GM12878 (cell line): ENCODE data around the gene TTC9C. TPM values are rescaled to one million over a fixed set of nuclear protein-coding genes. Genes with fewer than 3 reads are reported as not detected.
A peak's percentile ranks its signal among the peaks of the same experiment; 100 is the strongest.

Source experiments
- ATAC-seq: fragments of 200-7000 bp; cut with Tn5 transposase; 3 replicates; pipeline ENCODE4 v1.9.1; 2020; ENCODE audit warnings: mild to moderate bottlenecking, moderate library complexity
- BruUV-seq: library from RNA; stranded (reverse); fragments of 400-500 nt; replicated peaks from 2 replicates; lab custom pipeline; 2021; lab: Mats Ljungman, UMichigan
- CTCF ChIA-PET: fragments of 300-600 bp; sonication (Branson Sonifier 250); formaldehyde crosslinking; extraction: SDS; loops from one replicate; lab custom pipeline; 2021; ENCODE audit warnings: inconsistent platforms; lab: Yijun Ruan, JAX
- POLR2A ChIA-PET: fragments of 350-600 bp; formaldehyde crosslinking; extraction: SDS; loops from one replicate; lab custom pipeline; 2021; ENCODE audit warnings: inconsistent platforms; lab: Charles Lee
- RAD21 ChIA-PET: fragments of 300-600 bp; sonication (Branson Sonifier 250); formaldehyde crosslinking; loops from one replicate; lab custom pipeline; 2023; ENCODE audit warnings: antibody characterized with exemption; ENCODE audit not compliant: unreplicated experiment; lab: Charles Lee
- SMC1A ChIA-PET: fragments of 300-600 bp; sonication (Branson Sonifier 250); formaldehyde crosslinking; loops from one replicate; lab custom pipeline; 2023; ENCODE audit not compliant: unreplicated experiment, uncharacterized antibody; lab: Charles Lee
- DNase-seq: peaks from one replicate; pipeline ENCODE4 v3.0.0-alpha.2; 2011; ENCODE audit warnings: low read depth, low spot score
- FAIRE-seq: peaks from 3 replicates; lab custom pipeline; 2011; peaks lifted over from hg19 to GRCh38; lab: Jason Lieb, UNC
- H2AFZ ChIP-seq: 2 replicates; pipeline ENCODE4 v1.6.0; 2011; ENCODE audit warnings: low read depth, low read length, control low read depth; ENCODE audit not compliant: control insufficient read depth
- H3K27ac ChIP-seq: 2 replicates; pipeline ENCODE4 v1.5.1; 2011; ENCODE audit warnings: control low read depth; ENCODE audit not compliant: control insufficient read depth, insufficient read depth
- H3K27me3 ChIP-seq, 2 experiments: replicated peaks in 1 of 2; 2 replicates each; pipeline versions ENCODE4 v1.6.0 to v1.6.1; 2011; ENCODE audit warnings: low read length in 1 of 2; ENCODE audit not compliant: control insufficient read depth in 2 of 2, insufficient read depth in 2 of 2
- H3K36me3 ChIP-seq, 2 experiments: 2 replicates each; pipeline ENCODE4 v1.5.1; 2011; ENCODE audit warnings: low read length in 1 of 2; ENCODE audit not compliant: control insufficient read depth in 2 of 2, insufficient read depth in 2 of 2
- H3K4me1 ChIP-seq: 2 replicates; pipeline ENCODE4 v1.6.1; 2011; ENCODE audit warnings: mild to moderate bottlenecking, low read length, moderate library complexity, mixed read lengths; ENCODE audit not compliant: control insufficient read depth, insufficient read depth
- H3K4me2 ChIP-seq: 2 replicates; pipeline ENCODE4 v1.6.0; 2011; ENCODE audit warnings: control low read depth; ENCODE audit not compliant: control insufficient read depth, insufficient read depth
- H3K4me3 ChIP-seq: fragments of 200-600 bp; sonication (generic); 2 replicates; pipeline ENCODE4 v1.5.1; 2016
- H3K79me2 ChIP-seq: 2 replicates; pipeline ENCODE4 v1.6.0; 2011; ENCODE audit warnings: low read length; ENCODE audit not compliant: control insufficient read depth, insufficient read depth
- H3K9ac ChIP-seq: 2 replicates; pipeline ENCODE4 v1.8.0; 2011; ENCODE audit warnings: low read length, control low read depth, mixed read lengths; ENCODE audit not compliant: control insufficient read depth, insufficient read depth
- H3K9me3 ChIP-seq: replicated peaks from 3 replicates; pipeline ENCODE4 v1.5.1; 2011; ENCODE audit warnings: mild to moderate bottlenecking, low read length; ENCODE audit not compliant: control insufficient read depth, insufficient read depth
- H4K20me1 ChIP-seq: 2 replicates; pipeline ENCODE4 v1.6.0; 2011; ENCODE audit not compliant: control insufficient read depth, insufficient read depth
- BCLAF1 ChIP-seq: fragments of 450-650 bp; IDR thresholded peaks from 2 replicates; pipeline ENCODE4 v1.6.1; 2017; ENCODE audit warnings: antibody characterized with exemption, mild to moderate bottlenecking, moderate library complexity
- BMI1 ChIP-seq: fragments of 450-650 bp; IDR thresholded peaks from 2 replicates; pipeline ENCODE4 v1.6.1; 2016; ENCODE audit warnings: mild to moderate bottlenecking, moderate library complexity, borderline replicate concordance
- CREB1 ChIP-seq: IDR thresholded peaks from 2 replicates; pipeline ENCODE4 v1.6.1; 2012; ENCODE audit warnings: low read depth, mild to moderate bottlenecking, inconsistent platforms
- E4F1 ChIP-seq: fragments of 450-650 bp; IDR thresholded peaks from 2 replicates; pipeline ENCODE4 v1.6.1; 2018; ENCODE audit warnings: borderline replicate concordance, mild to moderate bottlenecking; ENCODE audit not compliant: partially characterized antibody
- GABPA ChIP-seq: IDR thresholded peaks from 2 replicates; pipeline ENCODE4 v1.6.1; 2014; ENCODE audit warnings: antibody characterized with exemption, low read depth, mild to moderate bottlenecking, inconsistent platforms
- HDAC2 ChIP-seq: fragments of 200-600 bp; sonication (generic); IDR thresholded peaks from 2 replicates; pipeline ENCODE4 v1.6.1; 2017
- IRF4 ChIP-seq: IDR thresholded peaks from 2 replicates; pipeline ENCODE4 v1.6.1; 2011; ENCODE audit warnings: low read depth, low read length
- NFIC ChIP-seq: IDR thresholded peaks from 2 replicates; pipeline ENCODE4 v1.6.1; 2012; ENCODE audit warnings: low read depth, mild to moderate bottlenecking, inconsistent platforms, low read length, moderate library complexity
- PAX5 ChIP-seq: IDR thresholded peaks from 2 replicates; pipeline ENCODE4 v1.6.1; 2011; ENCODE audit warnings: low read depth, low read length, borderline replicate concordance
- POLR2A ChIP-seq: IDR thresholded peaks from 2 replicates; pipeline ENCODE4 v1.6.1; 2011; ENCODE audit warnings: low read depth, mild to moderate bottlenecking, low read length
- POLR2AphosphoS2 ChIP-seq: IDR thresholded peaks from 2 replicates; pipeline ENCODE4 v1.6.1; 2011; ENCODE audit warnings: low read depth, mild to moderate bottlenecking, low read length, improper control_type of control experiment, moderate library complexity
- RAD51 ChIP-seq: fragments of 450-650 bp; IDR thresholded peaks from 2 replicates; pipeline ENCODE4 v1.6.1; 2016; ENCODE audit warnings: moderate library complexity, mild to moderate bottlenecking, inconsistent platforms
- SIX5 ChIP-seq: IDR thresholded peaks from 2 replicates; pipeline ENCODE4 v1.6.1; 2011; ENCODE audit warnings: mild to moderate bottlenecking, low read depth, low read length, moderate library complexity; ENCODE audit not compliant: severe bottlenecking
- SKIL ChIP-seq: fragments of 450-650 bp; IDR thresholded peaks from 2 replicates; pipeline ENCODE4 v1.6.1; 2017; ENCODE audit warnings: mild to moderate bottlenecking, low read depth, inconsistent platforms; ENCODE audit not compliant: poor library complexity, severe bottlenecking
- TARDBP ChIP-seq: IDR thresholded peaks from 2 replicates; pipeline ENCODE4 v1.6.1; 2016; ENCODE audit warnings: borderline replicate concordance
- ZNF274 ChIP-seq: IDR thresholded peaks from one replicate; pipeline ENCODE4 v1.8.0; 2011; ENCODE audit not compliant: insufficient read length, insufficient read depth
- WGBS: methylation state at CpG from one replicate; pipeline ENCODE4 v1.1.6; 2016; ENCODE audit warnings: low lambda C conversion rate; ENCODE audit not compliant: insufficient replicate concordance, insufficient coverage; ENCODE audit errors: missing lambda C conversion rate; 5-methylcytosine and 5-hydroxymethylcytosine counted together
- in situ Hi-C: fragments of 300-500 bp; cut with MboI; formaldehyde crosslinking; loops from 9 replicates; pipeline ENCODE4 v1.14.3; 2018; ENCODE audit warnings: mixed read lengths
- intact Hi-C: fragments of 100-400 bp; cut with micrococcal nuclease; formaldehyde crosslinking; loops from one replicate; pipeline ENCODE4 v1.14.2; 2022; ENCODE audit not compliant: unreplicated experiment
- polyA plus RNA-seq, 11 experiments: library from polyadenylated mRNA; depleted of rRNA in 4 of 11; unstranded in 6 of 11; stranded (reverse) in 5 of 11; fragments of >200 nt; fragmentation: Nextera tagmentation in 4 of 11; fragmentation: Illumina TruSeq in 1 of 11; extraction: Ambion mirVana in 4 of 11; extraction: Trizol in 1 of 11; gene quantifications; 1 replicate in 1 of 11; 2 replicates in 10 of 11; pipeline versions ENCODE4 v1.2.1 to v1.2.3, GENCODE V29; 2011 to 2016; ENCODE audit warnings: inconsistent platforms in 2 of 11, missing spikeins in 2 of 11, low read depth in 1 of 11
- total RNA-seq, 4 experiments: library from RNA; depleted of rRNA in 3 of 4; stranded (reverse); fragments of >200 nt in 3 of 4; fragmentation: Illumina TruSeq in 1 of 4; extraction: Trizol in 1 of 4; gene quantifications; 2 replicates each; pipeline versions ENCODE4 v1.2.1 to v1.2.3, GENCODE V29; 2013 to 2021

TTC9C gene
- total and polyA plus RNA-seq, 10 of the 15 experiments (the other 5 are each of a cell fraction or from before 2014, with no cell fraction given) = 42.0 to 72.3 (median 50.4) TPM

GRCh38 chr11:62709247-62710000 lies 18.9 kb upstream of the TTC9C start:
- ChIA-PET SMC1A (interaction anchor here (0.6 to 5.3 kb wide), 8 partner anchors 14 to 152 kb away, joined by 3 to 26 read pairs (median 3); partner anchors contain the start of genes HNRNPUL2, MTA2, TAF6L and TTC9C), POLR2A (interaction anchor here (0.5 to 7.6 kb wide), 20 partner anchors 18 to 152 kb away, joined by 3 to 79 read pairs (median 5); partner anchors contain the start of genes B3GAT3, C11orf98, CSKMT and HNRNPUL2), CTCF (interaction anchor here (1.2 to 5.0 kb wide), 4 partner anchors 14 to 45 kb away, joined by 3 to 21 read pairs (median 6); partner anchors contain the start of genes HNRNPUL2, TTC9C and ZBTB3), RAD21 (interaction anchor here (0.5 to 1.8 kb wide), 9 partner anchors 18 to 152 kb away, joined by 3 to 8 read pairs (median 4); partner anchors contain the start of genes C11orf98, CSKMT, HNRNPUL2 and TAF6L)
- DNase-seq (peak; percentile 91), ATAC-seq (peak; percentile 89), FAIRE-seq (peak; percentile 92)
- 2% methylated on average over 45 of the region's 47 CpGs for WGBS
- Histone ChIP-seq H3K79me2 (no peaks in the 10 kb centered on the region), H3K9me3 (no peaks in the 10 kb centered on the region), H3K4me2 (peak overlapping the region; percentile 98), H3K36me3 (peaks cover 17% of the 10 kb centered on the region in 2 experiments), H3K27ac (peak overlapping the region; percentile 88), H2AFZ (peak overlapping the region; percentile 93), H3K27me3 (no peaks in the 10 kb centered on the region), H3K9ac (peak overlapping the region; percentile 90), H4K20me1 (no peaks in the 10 kb centered on the region), H3K4me3 (peak overlapping the region; percentile 83), H3K4me1 (peaks cover 40% of the 10 kb centered on the region)
- no TSS peak for BruUV-seq
- in situ Hi-C loops = no loop called here
- intact Hi-C loops = loop anchor here (1.0 to 5.0 kb wide), 2 partner anchors 18 to 107 kb away; partner anchors contain the start of genes HNRNPUL2 and MTA2
- TF ChIP-seq SIX5 = peak; percentile 84
- peak; percentile 67; the same call in 1 of the 2 replicates for TF ChIP-seq IRF4
- TF ChIP-seq E4F1 = no peak
- TF ChIP-seq POLR2A = peak; percentile 72
- no peak for TF ChIP-seq BMI1
- TF ChIP-seq NFIC = no peak
- peak; percentile 54 for TF ChIP-seq SKIL
- peak; percentile 81 for TF ChIP-seq GABPA
- TF ChIP-seq HDAC2 = no peak
- no peak for TF ChIP-seq BCLAF1
- no peak for TF ChIP-seq RAD51
- 0 out of 2 replicates have a peak, but pooled peaks have one; percentile 46 for TF ChIP-seq PAX5
- peak; percentile 83; the same call in 1 of the 2 replicates for TF ChIP-seq TARDBP
- TF ChIP-seq CREB1 = peak; percentile 79
- peak; percentile 93 for TF ChIP-seq POLR2AphosphoS2
- no peak for TF ChIP-seq ZNF274
